Osteocyte (in vitro differentiated cells): Measurements from ENCODE around the gene CARMIL1. TPM values are rescaled to one million over a fixed set of nuclear protein-coding genes. Genes with fewer than 3 reads are reported as not detected.

Experiments used
- DNase-seq: peaks from one replicate; pipeline ENCODE4 v3.0.0; 2021; ENCODE audit warnings: mixed read lengths; ENCODE audit not compliant: unreplicated experiment; ENCODE audit errors: extremely low spot score
- H3K27ac Mint-ChIP-seq: one replicate; pipeline ENCODE4 v1.8.0; 2021; ENCODE audit warnings: mild to moderate bottlenecking, mixed read lengths; ENCODE audit not compliant: unreplicated experiment
- H3K27me3 Mint-ChIP-seq: one replicate; pipeline ENCODE4 v1.8.0; 2021; ENCODE audit warnings: mixed read lengths; ENCODE audit not compliant: unreplicated experiment
- H3K36me3 Mint-ChIP-seq: one replicate; pipeline ENCODE4 v1.8.0; 2021; ENCODE audit warnings: mixed read lengths; ENCODE audit not compliant: unreplicated experiment
- H3K4me1 Mint-ChIP-seq: one replicate; pipeline ENCODE4 v1.8.0; 2021; ENCODE audit warnings: mixed read lengths; ENCODE audit not compliant: unreplicated experiment
- H3K4me3 Mint-ChIP-seq: one replicate; pipeline ENCODE4 v1.8.0; 2021; ENCODE audit warnings: mild to moderate bottlenecking, moderate library complexity, mixed read lengths; ENCODE audit not compliant: unreplicated experiment
- H3K9me3 Mint-ChIP-seq: one replicate; pipeline ENCODE4 v1.8.0; 2021; ENCODE audit warnings: mixed read lengths; ENCODE audit not compliant: unreplicated experiment
- total RNA-seq: library from RNA; stranded (reverse); gene quantifications from 2 replicates; pipeline ENCODE4 v1.2.1, GENCODE V29; 2021
- TF ChIP-seq, protein P1 (sequence below): fragments of 200-600 bp; sonication (generic); IDR thresholded peaks from 2 replicates; pipeline ENCODE4 v1.5.0; 2021; ENCODE audit warnings: antibody characterized with exemption, mild to moderate bottlenecking, moderate library complexity

The CARMIL1 gene
- total RNA-seq, 1 donor from 2014 or later: 14.9 TPM

DNA sequence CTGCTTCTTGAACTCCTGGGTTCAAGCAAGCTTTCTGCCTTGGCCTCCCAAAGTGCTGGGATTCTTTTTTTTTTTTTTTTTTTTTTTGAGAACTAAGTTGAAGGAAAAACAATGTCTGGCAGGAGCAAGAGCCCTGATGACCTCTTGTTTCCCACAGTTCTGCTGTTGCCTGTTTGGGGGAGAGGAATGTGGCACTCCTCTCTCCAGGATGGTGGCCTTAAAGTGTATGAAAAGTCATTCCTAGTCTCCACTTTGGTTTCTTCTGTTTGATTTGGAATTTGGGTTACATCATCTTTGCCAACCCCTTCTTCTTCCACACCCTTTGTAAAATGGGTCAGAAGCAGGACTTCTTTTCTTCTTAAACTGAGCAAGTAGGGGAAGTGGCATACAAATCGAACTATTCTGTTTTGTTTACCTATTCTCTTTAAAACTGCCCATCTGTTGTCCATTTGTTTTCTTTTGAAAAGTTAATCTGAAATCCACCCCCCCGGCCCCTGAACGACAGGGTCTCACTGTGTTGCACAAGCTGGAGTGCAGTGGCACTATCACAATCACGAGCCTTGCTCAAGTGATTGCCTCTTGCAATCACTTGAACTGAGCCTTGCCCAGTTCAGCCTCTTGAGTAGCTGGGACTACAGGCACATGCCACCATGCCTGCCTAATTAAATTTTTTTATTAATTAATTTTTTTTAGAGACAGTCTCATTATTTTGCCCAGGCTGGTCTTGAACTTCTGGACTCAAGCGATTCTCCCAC is 11.3 kb downstream of the CARMIL1 start:
- Mint-ChIP-seq H3K27ac (no peak overlapping the region), H3K4me3 (no peak overlapping the region), H3K36me3 (peaks cover 8% of the 10 kb centered on the region), H3K9me3 (no peaks in the 10 kb centered on the region), H3K27me3 (no peaks in the 10 kb centered on the region), H3K4me1 (peaks cover 7% of the 10 kb centered on the region)
- no peak for DNase-seq
- TF ChIP-seq, protein P1, sequence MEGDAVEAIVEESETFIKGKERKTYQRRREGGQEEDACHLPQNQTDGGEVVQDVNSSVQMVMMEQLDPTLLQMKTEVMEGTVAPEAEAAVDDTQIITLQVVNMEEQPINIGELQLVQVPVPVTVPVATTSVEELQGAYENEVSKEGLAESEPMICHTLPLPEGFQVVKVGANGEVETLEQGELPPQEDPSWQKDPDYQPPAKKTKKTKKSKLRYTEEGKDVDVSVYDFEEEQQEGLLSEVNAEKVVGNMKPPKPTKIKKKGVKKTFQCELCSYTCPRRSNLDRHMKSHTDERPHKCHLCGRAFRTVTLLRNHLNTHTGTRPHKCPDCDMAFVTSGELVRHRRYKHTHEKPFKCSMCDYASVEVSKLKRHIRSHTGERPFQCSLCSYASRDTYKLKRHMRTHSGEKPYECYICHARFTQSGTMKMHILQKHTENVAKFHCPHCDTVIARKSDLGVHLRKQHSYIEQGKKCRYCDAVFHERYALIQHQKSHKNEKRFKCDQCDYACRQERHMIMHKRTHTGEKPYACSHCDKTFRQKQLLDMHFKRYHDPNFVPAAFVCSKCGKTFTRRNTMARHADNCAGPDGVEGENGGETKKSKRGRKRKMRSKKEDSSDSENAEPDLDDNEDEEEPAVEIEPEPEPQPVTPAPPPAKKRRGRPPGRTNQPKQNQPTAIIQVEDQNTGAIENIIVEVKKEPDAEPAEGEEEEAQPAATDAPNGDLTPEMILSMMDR: no peak

DNA sequence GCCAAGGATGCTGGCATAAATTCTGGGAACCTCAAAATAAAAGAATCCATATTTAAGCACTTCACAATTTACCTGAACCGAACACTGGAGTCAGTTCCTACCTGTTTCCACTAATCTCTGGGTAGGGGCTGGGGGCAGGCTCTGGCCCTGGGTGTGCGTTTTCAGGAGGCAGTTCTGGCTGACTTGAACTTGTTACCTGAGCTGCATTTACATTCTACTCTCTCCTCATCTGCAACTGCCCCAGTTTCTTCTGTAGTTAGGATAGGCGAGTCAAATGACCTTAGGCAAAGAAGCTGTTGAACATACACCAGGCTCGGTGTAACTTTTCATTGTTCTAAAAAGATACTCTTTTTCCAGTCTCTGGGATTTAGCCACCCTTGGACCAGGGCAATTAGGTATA is 13.2 kb downstream of the CARMIL1 start:
- H3K4me3 Mint-ChIP-seq: no peak overlapping the region

DNA sequence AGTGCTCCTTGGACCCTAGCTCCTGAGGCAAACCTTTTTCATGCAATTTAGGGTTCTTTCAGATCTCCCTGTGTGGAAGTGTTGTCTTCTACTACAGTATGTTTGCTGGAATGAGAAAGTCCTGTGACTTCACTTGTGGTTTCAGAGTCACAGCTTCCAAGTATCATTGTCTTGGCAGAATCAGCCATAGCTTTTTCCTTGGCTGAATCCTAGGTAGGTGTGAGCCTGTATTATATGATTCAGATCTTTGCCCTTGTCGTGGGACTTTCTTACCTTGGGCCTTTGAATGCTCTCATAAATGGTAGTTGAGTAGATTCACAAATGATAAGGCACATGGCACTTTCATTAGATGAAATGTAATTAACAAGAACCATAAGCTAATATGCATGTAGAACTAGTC is 16.5 kb downstream of the CARMIL1 start:
- H3K36me3 Mint-ChIP-seq: no peaks in the 10 kb centered on the region
- TF ChIP-seq, protein P1: no peak
- H3K4me1 Mint-ChIP-seq: peaks cover 22% of the 10 kb centered on the region
- no peak overlapping the region for H3K27ac Mint-ChIP-seq
- H3K4me3 Mint-ChIP-seq: no peak overlapping the region
- H3K9me3 Mint-ChIP-seq: no peaks in the 10 kb centered on the region
- no peak for DNase-seq
- H3K27me3 Mint-ChIP-seq: no peaks in the 10 kb centered on the region

More for the DNA sequence above, 13.2 kb downstream of the CARMIL1 start:
- TF ChIP-seq, protein P1: no peak
- H3K4me1 Mint-ChIP-seq: peaks cover 21% of the 10 kb centered on the region
- H3K36me3 Mint-ChIP-seq: no peaks in the 10 kb centered on the region
- no peaks in the 10 kb centered on the region for H3K9me3 Mint-ChIP-seq
- H3K27ac Mint-ChIP-seq: no peak overlapping the region
- no peaks in the 10 kb centered on the region for H3K27me3 Mint-ChIP-seq
- no peak for DNase-seq

DNA sequence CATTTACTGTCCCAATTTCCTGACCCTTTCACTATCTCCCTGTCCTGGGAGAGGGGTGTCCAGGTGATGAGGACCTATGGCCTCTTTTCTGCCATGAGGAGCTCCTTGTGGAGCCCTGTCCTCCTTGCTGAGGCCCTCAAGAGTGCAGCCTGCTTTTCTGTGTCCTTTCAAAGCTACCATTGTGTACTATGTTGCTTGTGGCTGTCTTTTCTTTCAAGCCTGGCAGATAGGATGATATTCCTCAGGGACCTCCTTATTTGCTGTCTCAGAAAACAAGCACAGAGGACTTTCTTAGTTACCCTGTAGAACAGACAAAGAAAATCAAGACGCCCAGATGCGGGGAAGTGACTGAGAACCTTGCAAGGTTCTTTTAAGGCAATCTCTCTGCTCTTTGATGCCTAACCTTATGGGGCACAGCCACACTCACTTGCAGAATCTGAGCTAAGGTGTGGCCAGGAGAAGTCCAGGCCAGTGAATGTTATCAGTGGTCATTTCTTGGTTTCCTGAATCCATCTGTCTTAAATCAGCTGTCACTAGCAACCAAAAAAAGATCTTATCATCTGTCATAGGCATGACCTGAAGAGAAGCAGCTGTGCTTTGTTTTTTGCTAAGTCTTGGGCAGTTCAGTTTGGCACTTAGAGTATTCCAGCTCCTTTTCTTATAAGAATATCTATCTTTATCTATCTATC is 17.2 kb downstream of the CARMIL1 start:
- no peak overlapping the region for H3K27ac Mint-ChIP-seq
- no peak for DNase-seq

DNA sequence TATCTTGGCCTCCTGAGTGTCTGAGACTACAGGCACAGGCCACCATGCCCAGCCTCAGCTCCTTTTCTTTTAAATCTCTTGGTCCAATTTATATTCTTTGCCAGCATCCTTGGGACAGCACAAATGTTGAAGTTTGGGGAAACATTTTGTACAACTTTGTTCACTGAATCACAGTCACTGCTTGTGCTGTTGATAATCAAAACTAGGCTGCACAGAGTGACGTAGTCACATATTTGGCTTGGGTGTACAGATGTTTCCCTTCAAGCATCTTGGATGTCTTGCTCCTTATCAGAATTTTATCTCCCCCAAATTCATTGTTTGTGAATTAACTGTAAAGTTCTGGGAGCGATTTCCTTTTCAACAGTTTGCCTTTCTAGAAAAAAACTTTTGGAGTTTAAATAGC is 17.9 kb downstream of the CARMIL1 start:
- TF ChIP-seq, protein P1: no peak
- Mint-ChIP-seq H3K9me3 (no peaks in the 10 kb centered on the region), H3K27me3 (no peaks in the 10 kb centered on the region), H3K4me3 (no peak overlapping the region), H3K4me1 (peaks cover 28% of the 10 kb centered on the region), H3K36me3 (no peaks in the 10 kb centered on the region), H3K27ac (no peak overlapping the region)
- DNase-seq: no peak

More for the DNA sequence above, 17.2 kb downstream of the CARMIL1 start:
- Mint-ChIP-seq H3K4me1 (peaks cover 22% of the 10 kb centered on the region), H3K36me3 (no peaks in the 10 kb centered on the region), H3K9me3 (no peaks in the 10 kb centered on the region), H3K27me3 (no peaks in the 10 kb centered on the region), H3K4me3 (no peak overlapping the region)
- TF ChIP-seq, protein P1: no peak
